Neuronal stem cell (in vitro differentiated cells): ENCODE results near the gene MAST4.

Source experiments
- DNase-seq: peaks from one replicate; pipeline ENCODE4 v3.0.0-alpha.2; 2013; ENCODE audit warnings: low spot score
- H2AFZ ChIP-seq: one replicate; pipeline ENCODE4 v1.6.1; 2013; ENCODE audit warnings: mild to moderate bottlenecking, low read length, inconsistent platforms
- H2AK5ac ChIP-seq: 2 replicates; pipeline ENCODE4 v1.6.1; 2013; ENCODE audit warnings: low read depth, mild to moderate bottlenecking, inconsistent platforms, low read length, moderate library complexity, mixed read lengths
- H2BK120ac ChIP-seq: 2 replicates; pipeline ENCODE4 v1.6.1; 2013; ENCODE audit warnings: low read depth, mild to moderate bottlenecking, inconsistent platforms, low read length, moderate library complexity, mixed read lengths
- H2BK12ac ChIP-seq: one replicate; pipeline ENCODE4 v1.6.1; 2013; ENCODE audit warnings: low read length, inconsistent platforms
- H2BK15ac ChIP-seq: 2 replicates; pipeline ENCODE4 v1.6.1; 2013; ENCODE audit warnings: mild to moderate bottlenecking, low read length, inconsistent platforms, mixed read lengths
- H2BK5ac ChIP-seq: one replicate; pipeline ENCODE4 v1.6.1; 2013; ENCODE audit warnings: inconsistent platforms, mild to moderate bottlenecking, low read length, moderate library complexity
- H3K14ac ChIP-seq: one replicate; pipeline ENCODE4 v1.6.1; 2013; ENCODE audit warnings: low read length, inconsistent platforms
- H3K18ac ChIP-seq: 2 replicates; pipeline ENCODE4 v1.6.1; 2013; ENCODE audit warnings: low read length, inconsistent platforms
- H3K23ac ChIP-seq: 2 replicates; pipeline ENCODE4 v1.6.1; 2013; ENCODE audit warnings: low read depth, mild to moderate bottlenecking, mixed read lengths, low read length, inconsistent platforms; ENCODE audit not compliant: poor library complexity
- H3K27ac ChIP-seq: replicated peaks from 3 replicates; pipeline ENCODE4 v1.5.1; 2013; ENCODE audit warnings: low read length, inconsistent platforms
- H3K27me3 ChIP-seq, 3 experiments: 2 replicates each; pipeline ENCODE4 v1.6.1; 2013; ENCODE audit warnings: low read length in 3 of 3, mild to moderate bottlenecking in 2 of 3, inconsistent platforms in 1 of 3, low read depth in 1 of 3, mixed read lengths in 1 of 3, moderate library complexity in 1 of 3; ENCODE audit not compliant: control insufficient read depth in 3 of 3, insufficient read depth in 3 of 3
- H3K36me3 ChIP-seq, 2 donors: replicated peaks in 1 of 2; 2 replicates each; pipeline ENCODE4 v1.6.1; 2013; ENCODE audit warnings: low read length in 2 of 2; ENCODE audit not compliant: control insufficient read depth in 2 of 2, insufficient read depth in 2 of 2
- H3K4ac ChIP-seq: 2 replicates; pipeline ENCODE4 v1.6.1; 2013; ENCODE audit warnings: inconsistent platforms, mild to moderate bottlenecking, low read length, moderate library complexity
- H3K4me1 ChIP-seq, 2 donors: 1 replicate in 1 of 2; 2 replicates in 1 of 2; pipeline ENCODE4 v1.6.1; 2013; ENCODE audit warnings: low read length in 2 of 2, low read depth in 1 of 2; ENCODE audit not compliant: control insufficient read depth in 2 of 2, insufficient read depth in 1 of 2
- H3K4me2 ChIP-seq: one replicate; pipeline ENCODE4 v1.6.1; 2013; ENCODE audit warnings: mild to moderate bottlenecking, low read length, inconsistent platforms; ENCODE audit not compliant: insufficient read depth, poor library complexity, severe bottlenecking
- H3K4me3 ChIP-seq, 2 donors: 2 replicates each; pipeline ENCODE4 v1.5.1; 2013; ENCODE audit warnings: low read length in 2 of 2, mild to moderate bottlenecking in 2 of 2, inconsistent platforms in 1 of 2, moderate library complexity in 1 of 2
- H3K79me1 ChIP-seq: one replicate; pipeline ENCODE4 v1.6.1; 2013; ENCODE audit warnings: low read depth, mild to moderate bottlenecking, inconsistent platforms, low read length, moderate library complexity
- H3K9ac ChIP-seq: one replicate; pipeline ENCODE4 v1.6.1; 2013; ENCODE audit warnings: mild to moderate bottlenecking, low read depth, low read length, inconsistent platforms; ENCODE audit not compliant: poor library complexity
- H3K9me3 ChIP-seq, 2 donors: replicated peaks in 1 of 2; 2 replicates each; pipeline versions ENCODE3 to v1.6.1; 2013; ENCODE audit warnings: low read length in 2 of 2, mild to moderate bottlenecking in 2 of 2, inconsistent platforms in 1 of 2, low read depth in 1 of 2, mixed read lengths in 1 of 2, moderate library complexity in 1 of 2; ENCODE audit not compliant: control insufficient read depth in 2 of 2, insufficient read depth in 1 of 2
- H4K8ac ChIP-seq: one replicate; pipeline ENCODE4 v1.6.1; 2013; ENCODE audit warnings: low read depth, mild to moderate bottlenecking, inconsistent platforms, low read length, moderate library complexity
- H4K91ac ChIP-seq: one replicate; pipeline ENCODE4 v1.6.1; 2013; ENCODE audit warnings: low read length, low read depth, mild to moderate bottlenecking, inconsistent platforms; ENCODE audit not compliant: poor library complexity
- WGBS, 2 donors: extraction: QIAGEN DNeasy Blood & Tissue Kit; methylation state at CpG; one replicate each; pipeline ENCODE4 v1.1.7; 2013; ENCODE audit warnings: missing lambda C conversion rate in 2 of 2, mixed read lengths in 1 of 2; ENCODE audit not compliant: insufficient read length in 2 of 2, insufficient replicate concordance in 1 of 2; ENCODE audit errors: extremely low coverage in 2 of 2; 5-methylcytosine and 5-hydroxymethylcytosine counted together

MAST4 gene

GRCh38 chr5:66642538-66642937 is 46.3 kb downstream of the MAST4 start:
- no peaks in the 10 kb centered on the region for H3K36me3 ChIP-seq
- no peak overlapping the region for H2BK5ac ChIP-seq
- no peak overlapping the region for H4K91ac ChIP-seq
- H3K4me3 ChIP-seq: no peak overlapping the region
- no peak overlapping the region for H2BK120ac ChIP-seq
- no peak overlapping the region for H3K23ac ChIP-seq
- no peak overlapping the region for H3K9ac ChIP-seq
- no peak overlapping the region for H4K8ac ChIP-seq
- no peak overlapping the region for H3K4ac ChIP-seq
- no peaks in the 10 kb centered on the region for H3K9me3 ChIP-seq
- no peak overlapping the region for H2BK15ac ChIP-seq
- H3K79me1 ChIP-seq: no peaks in the 10 kb centered on the region
- H3K27me3 ChIP-seq: no peaks in the 10 kb centered on the region
- H2AFZ ChIP-seq: no peak overlapping the region
- no peaks in the 10 kb centered on the region for H3K4me1 ChIP-seq
- H3K14ac ChIP-seq: no peak overlapping the region
- no peak overlapping the region for H3K27ac ChIP-seq
- H2BK12ac ChIP-seq: no peak overlapping the region
- no peak for DNase-seq
- no peak overlapping the region for H3K4me2 ChIP-seq
- no CpG with 5 or more reads among the region's 3 CpGs for WGBS, 2 donors
- no peak overlapping the region for H3K18ac ChIP-seq
- H2AK5ac ChIP-seq: no peak overlapping the region

DNA sequence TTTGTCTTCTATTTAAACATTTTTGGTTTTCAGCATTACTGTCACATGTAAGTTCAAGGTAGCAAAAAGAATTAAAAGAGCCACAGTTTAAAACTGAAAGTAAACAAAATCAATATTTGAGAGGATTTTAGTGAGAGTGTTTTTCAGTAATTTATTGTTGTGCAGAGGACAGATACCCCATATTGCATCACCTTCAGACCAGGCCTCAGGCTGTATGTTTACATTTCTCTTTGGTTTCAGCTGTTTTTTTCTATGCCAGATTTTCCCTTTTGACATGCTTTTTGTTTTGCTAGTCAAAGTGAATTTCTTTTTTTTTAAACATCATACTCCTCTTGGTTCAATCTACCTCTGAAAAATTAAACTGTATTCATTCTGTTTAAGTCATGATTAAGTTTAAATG is 47.2 kb downstream of the MAST4 start:
- no peak overlapping the region for H4K8ac ChIP-seq
- no peaks in the 10 kb centered on the region for H3K27me3 ChIP-seq
- no peak overlapping the region for H2BK5ac ChIP-seq
- H3K4me2 ChIP-seq: no peak overlapping the region
- no peak overlapping the region for H3K23ac ChIP-seq
- H3K4me1 ChIP-seq: no peaks in the 10 kb centered on the region
- H3K9me3 ChIP-seq: no peaks in the 10 kb centered on the region
- H3K4ac ChIP-seq: no peak overlapping the region
- H3K9ac ChIP-seq: no peak overlapping the region
- no peak for DNase-seq
- H3K4me3 ChIP-seq: no peak overlapping the region
- H3K36me3 ChIP-seq: no peaks in the 10 kb centered on the region
- no peak overlapping the region for H3K27ac ChIP-seq
- H3K79me1 ChIP-seq: no peaks in the 10 kb centered on the region
- H2AFZ ChIP-seq: peak overlapping the region; percentile 26
- H3K18ac ChIP-seq: no peak overlapping the region
- H2AK5ac ChIP-seq: no peak overlapping the region
- H2BK15ac ChIP-seq: no peak overlapping the region
- H4K91ac ChIP-seq: no peak overlapping the region
- H3K14ac ChIP-seq: no peak overlapping the region
- H2BK120ac ChIP-seq: no peak overlapping the region
- no peak overlapping the region for H2BK12ac ChIP-seq

DNA sequence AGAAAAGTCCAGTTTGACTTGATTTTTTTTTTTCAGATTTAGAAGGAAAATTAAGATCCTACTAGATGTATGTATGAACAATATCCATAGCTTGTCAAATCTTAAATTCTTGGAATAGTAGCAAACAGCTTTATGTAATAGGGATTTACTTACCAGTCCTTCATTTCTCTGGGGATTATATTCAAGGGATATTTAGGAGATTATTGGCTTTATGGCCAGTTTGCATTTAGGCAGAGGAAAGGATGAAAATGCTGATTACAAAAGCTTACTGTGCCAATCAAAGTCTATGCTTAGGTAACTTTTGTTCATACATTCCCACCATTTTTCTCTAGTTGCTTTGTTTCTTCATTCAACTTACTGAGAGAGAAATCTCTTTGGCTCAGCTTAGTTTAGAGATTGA is 47.9 kb downstream of the MAST4 start:
- Histone ChIP-seq H4K8ac (no peak overlapping the region), H3K9ac (no peak overlapping the region), H2BK15ac (no peak overlapping the region), H3K36me3 (no peaks in the 10 kb centered on the region), H2BK12ac (no peak overlapping the region), H3K79me1 (no peaks in the 10 kb centered on the region), H3K4me2 (no peak overlapping the region), H2BK120ac (no peak overlapping the region), H3K4me1 (no peaks in the 10 kb centered on the region), H3K4me3 (no peak overlapping the region), H2AFZ (no peak overlapping the region), H2BK5ac (no peak overlapping the region), H3K27ac (no peak overlapping the region), H3K9me3 (no peaks in the 10 kb centered on the region), H2AK5ac (no peak overlapping the region), H3K14ac (no peak overlapping the region), H3K4ac (no peak overlapping the region), H3K18ac (no peak overlapping the region), H3K23ac (no peak overlapping the region), H4K91ac (no peak overlapping the region), H3K27me3 (no peaks in the 10 kb centered on the region)
- DNase-seq: no peak

DNA sequence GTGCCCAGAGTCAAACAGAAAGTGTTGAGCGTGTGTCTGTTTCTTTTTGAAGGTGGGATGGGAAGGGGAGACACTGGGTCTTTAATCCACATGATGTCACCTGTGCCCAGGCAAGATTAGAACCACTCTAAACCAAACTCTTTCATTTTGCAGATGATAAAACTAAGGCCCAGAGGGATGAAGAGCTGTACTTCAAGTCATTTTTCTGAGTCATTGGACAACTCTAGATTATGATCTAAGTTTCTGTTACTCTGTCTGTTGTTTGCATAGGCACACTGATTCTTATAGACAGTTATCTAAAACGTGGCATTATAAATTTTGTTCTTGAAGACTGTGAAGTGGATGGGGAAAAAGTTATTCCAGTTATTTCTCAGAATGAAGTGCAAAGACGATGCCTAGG is 48.8 kb downstream of the MAST4 start:
- Histone ChIP-seq H2BK5ac (no peak overlapping the region), H3K4me1 (no peaks in the 10 kb centered on the region), H3K9ac (no peak overlapping the region), H3K79me1 (no peaks in the 10 kb centered on the region), H2BK12ac (no peak overlapping the region), H3K27me3 (no peaks in the 10 kb centered on the region), H2AFZ (no peak overlapping the region), H3K23ac (no peak overlapping the region), H3K4me2 (no peak overlapping the region), H4K91ac (no peak overlapping the region), H3K14ac (no peak overlapping the region), H2AK5ac (no peak overlapping the region), H3K4me3 (no peak overlapping the region), H3K4ac (no peak overlapping the region), H4K8ac (no peak overlapping the region), H3K27ac (no peak overlapping the region), H2BK15ac (no peak overlapping the region), H3K36me3 (no peaks in the 10 kb centered on the region), H3K18ac (no peak overlapping the region), H3K9me3 (no peaks in the 10 kb centered on the region), H2BK120ac (no peak overlapping the region)
- DNase-seq: no peak
- WGBS, 2 donors: no CpG with 5 or more reads among the region's 3 CpGs
